Glutamatergic neuron (in vitro differentiated cells): ENCODE results near the gene PLPP6. TPM values are rescaled to one million over a fixed set of nuclear protein-coding genes. Genes with fewer than 3 reads are reported as not detected.

Source experiments
- DNase-seq: peaks from one replicate; pipeline ENCODE4 v3.0.0; 2022
- H3K27ac Mint-ChIP-seq: one replicate; pipeline ENCODE4 v1.8.0; 2020; ENCODE audit warnings: mild to moderate bottlenecking, mixed read lengths, inconsistent platforms; ENCODE audit not compliant: unreplicated experiment
- H3K27me3 Mint-ChIP-seq: one replicate; pipeline ENCODE4 v1.8.0; 2020; ENCODE audit warnings: mild to moderate bottlenecking, moderate library complexity, mixed read lengths, inconsistent platforms; ENCODE audit not compliant: unreplicated experiment
- H3K36me3 Mint-ChIP-seq: one replicate; pipeline ENCODE4 v1.8.0; 2020; ENCODE audit warnings: mild to moderate bottlenecking, mixed read lengths, inconsistent platforms; ENCODE audit not compliant: unreplicated experiment
- H3K4me1 Mint-ChIP-seq: one replicate; pipeline ENCODE4 v1.8.0; 2020; ENCODE audit warnings: mild to moderate bottlenecking, low read depth, mixed read lengths, inconsistent platforms; ENCODE audit not compliant: unreplicated experiment
- H3K4me3 Mint-ChIP-seq: one replicate; pipeline ENCODE4 v1.8.0; 2020; ENCODE audit warnings: mild to moderate bottlenecking, mixed read lengths, inconsistent platforms; ENCODE audit not compliant: unreplicated experiment
- H3K9me3 Mint-ChIP-seq: one replicate; pipeline ENCODE4 v1.8.0; 2020; ENCODE audit warnings: mild to moderate bottlenecking, moderate library complexity, mixed read lengths, inconsistent platforms; ENCODE audit not compliant: unreplicated experiment
- total RNA-seq: library from RNA; stranded (reverse); fragmentation: NEBNext Ultra II Directional; extraction: Animal tissue kit (Norgen Biotek cat#: 25700); gene quantifications from one replicate; pipeline ENCODE4 v1.2.1, GENCODE V29; 2021; ENCODE audit not compliant: unreplicated experiment
- TF ChIP-seq, protein P1 (sequence below): fragments of 200-600 bp; sonication (generic); IDR thresholded peaks from one replicate; pipeline ENCODE4 v1.5.0; 2021; ENCODE audit not compliant: partially characterized antibody, unreplicated experiment

PLPP6 gene
- total RNA-seq, 1 donor from 2014 or later = 12.0 TPM

DNA sequence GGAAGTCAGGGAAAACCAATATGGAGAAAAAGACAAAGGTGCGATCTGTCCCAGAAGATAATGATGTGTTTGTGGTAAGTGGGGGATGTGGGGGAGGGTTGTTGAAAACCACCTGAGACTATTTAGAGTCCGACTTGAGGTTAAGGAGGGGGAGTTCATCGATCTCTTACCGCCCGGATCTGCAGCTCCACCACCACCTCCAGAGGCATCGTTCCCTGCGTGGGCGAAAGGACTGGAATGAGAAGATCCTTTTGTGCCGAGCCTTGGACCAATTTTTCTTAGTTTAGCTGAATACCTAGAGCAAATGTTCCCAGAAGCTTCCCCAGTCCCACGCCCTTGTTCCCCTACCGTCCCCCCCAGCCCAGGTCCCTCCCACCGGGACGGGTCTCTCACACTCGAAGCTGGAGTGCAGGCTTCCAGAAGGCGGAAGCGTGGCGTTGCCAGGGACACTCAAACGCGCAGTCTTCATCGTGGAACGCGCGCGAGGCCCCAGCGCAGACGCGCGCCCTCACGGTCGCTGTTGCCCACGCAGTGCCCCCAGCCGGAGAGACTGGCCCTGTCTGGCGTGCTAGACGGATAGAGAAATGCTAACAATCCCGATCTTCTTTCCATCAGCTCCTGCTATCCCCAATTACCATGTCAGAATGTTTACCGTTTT is 4.1 kb downstream of the PLPP6 start, which contains the start of gene SPATA6L:
Gene SPATA6L (minus strand): TSS at position 439 of the 658 bp plus-strand sequence. CDS start 230 bp downstream, at position 209.
- Mint-ChIP-seq H3K36me3 (no peaks in the 10 kb centered on the region), H3K9me3 (peaks cover 6% of the 10 kb centered on the region), H3K27ac (no peak within 1 kb of the TSS), H3K27me3 (peaks cover 4% of the 10 kb centered on the region), H3K4me1 (peaks cover 19% of the 10 kb centered on the region), H3K4me3 (peak within 1 kb of the TSS; percentile 79)
- peak; percentile 48 for DNase-seq
- TF ChIP-seq, protein P1, sequence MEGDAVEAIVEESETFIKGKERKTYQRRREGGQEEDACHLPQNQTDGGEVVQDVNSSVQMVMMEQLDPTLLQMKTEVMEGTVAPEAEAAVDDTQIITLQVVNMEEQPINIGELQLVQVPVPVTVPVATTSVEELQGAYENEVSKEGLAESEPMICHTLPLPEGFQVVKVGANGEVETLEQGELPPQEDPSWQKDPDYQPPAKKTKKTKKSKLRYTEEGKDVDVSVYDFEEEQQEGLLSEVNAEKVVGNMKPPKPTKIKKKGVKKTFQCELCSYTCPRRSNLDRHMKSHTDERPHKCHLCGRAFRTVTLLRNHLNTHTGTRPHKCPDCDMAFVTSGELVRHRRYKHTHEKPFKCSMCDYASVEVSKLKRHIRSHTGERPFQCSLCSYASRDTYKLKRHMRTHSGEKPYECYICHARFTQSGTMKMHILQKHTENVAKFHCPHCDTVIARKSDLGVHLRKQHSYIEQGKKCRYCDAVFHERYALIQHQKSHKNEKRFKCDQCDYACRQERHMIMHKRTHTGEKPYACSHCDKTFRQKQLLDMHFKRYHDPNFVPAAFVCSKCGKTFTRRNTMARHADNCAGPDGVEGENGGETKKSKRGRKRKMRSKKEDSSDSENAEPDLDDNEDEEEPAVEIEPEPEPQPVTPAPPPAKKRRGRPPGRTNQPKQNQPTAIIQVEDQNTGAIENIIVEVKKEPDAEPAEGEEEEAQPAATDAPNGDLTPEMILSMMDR = no peak

- Mint-ChIP-seq H3K4me3 (no peak overlapping the region), H3K27ac (no peak overlapping the region), H3K27me3 (peaks cover 2% of the 10 kb centered on the region), H3K36me3 (no peaks in the 10 kb centered on the region), H3K4me1 (peaks cover 17% of the 10 kb centered on the region), H3K9me3 (peaks cover 3% of the 10 kb centered on the region)
- no peak for DNase-seq
- TF ChIP-seq, protein P1 = no peak
Observed at GRCh38 chr9:4667681-4668080, 5.6 kb downstream of the PLPP6 start.

DNA sequence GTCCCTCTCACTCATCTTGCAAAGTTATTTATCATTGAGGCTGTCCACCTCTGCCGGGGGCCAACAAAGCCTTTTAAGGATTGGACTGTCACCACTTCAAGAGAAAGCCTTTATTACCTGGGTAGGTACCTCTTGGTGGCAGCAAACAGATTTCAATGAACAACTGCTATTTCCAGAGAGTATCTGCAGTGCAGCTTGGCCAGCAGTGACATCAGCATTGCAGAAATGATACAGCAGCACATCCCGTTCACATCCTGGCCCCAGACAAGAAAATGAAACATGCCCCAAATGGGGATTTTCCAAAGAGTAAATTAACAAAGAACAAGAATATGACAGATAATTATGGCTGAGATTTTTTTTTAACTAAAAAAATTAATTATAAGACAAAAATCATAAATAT is 6.5 kb downstream of the PLPP6 start:
- Mint-ChIP-seq H3K27ac (no peak overlapping the region), H3K9me3 (no peaks in the 10 kb centered on the region), H3K36me3 (no peaks in the 10 kb centered on the region), H3K4me3 (no peak overlapping the region), H3K27me3 (no peaks in the 10 kb centered on the region), H3K4me1 (peaks cover 12% of the 10 kb centered on the region)
- DNase-seq = no peak
- TF ChIP-seq, protein P1 = no peak

DNA sequence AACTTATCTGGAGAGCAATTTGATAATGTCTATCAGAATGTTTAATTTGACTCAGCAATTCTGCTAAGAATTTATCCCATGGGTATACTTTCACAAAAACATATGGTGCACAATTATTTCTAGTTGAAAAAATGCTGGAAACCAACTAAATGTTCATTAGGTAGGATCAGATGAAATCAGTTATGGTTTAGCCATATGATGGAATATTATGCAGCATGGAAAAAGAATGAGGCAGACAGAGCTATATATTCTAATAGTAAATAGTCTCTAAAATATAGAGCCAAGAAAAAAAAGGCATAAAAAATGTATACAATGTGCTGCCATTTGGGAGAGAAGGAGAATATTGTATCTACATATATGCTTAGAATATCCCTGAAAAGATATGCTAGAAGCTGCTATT is 7.8 kb downstream of the PLPP6 start:
- TF ChIP-seq, protein P1 = no peak
- H3K27ac Mint-ChIP-seq = no peak overlapping the region
- no peak overlapping the region for H3K4me3 Mint-ChIP-seq
- no peak for DNase-seq
- H3K9me3 Mint-ChIP-seq = no peaks in the 10 kb centered on the region
- H3K36me3 Mint-ChIP-seq = no peaks in the 10 kb centered on the region
- H3K4me1 Mint-ChIP-seq = peaks cover 9% of the 10 kb centered on the region
- H3K27me3 Mint-ChIP-seq = no peaks in the 10 kb centered on the region

DNA sequence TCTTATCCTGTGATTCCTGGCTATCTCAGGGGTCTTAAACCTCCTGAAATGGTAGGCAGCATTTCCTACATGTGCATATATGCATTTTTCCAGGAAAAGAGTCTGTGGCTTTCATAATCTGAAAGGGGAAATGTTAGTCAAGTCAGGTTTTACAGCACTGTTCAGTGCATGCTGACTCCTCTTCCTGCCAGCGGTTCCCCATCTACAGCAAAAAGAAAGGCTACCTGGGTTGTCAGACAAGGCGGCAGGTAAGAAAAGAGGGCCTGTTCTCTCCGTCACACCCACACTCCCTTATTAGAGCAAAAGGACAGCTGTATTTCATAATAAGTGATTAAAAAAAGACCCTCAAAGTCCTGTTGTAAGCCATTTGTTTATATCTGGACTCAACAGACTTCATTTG is 8.5 kb downstream of the PLPP6 start:
- TF ChIP-seq, protein P1 = no peak
- no peaks in the 10 kb centered on the region for H3K27me3 Mint-ChIP-seq
- H3K27ac Mint-ChIP-seq = no peak overlapping the region

More for the DNA sequence above, 8.5 kb downstream of the PLPP6 start:
- Mint-ChIP-seq H3K4me3 (no peak overlapping the region), H3K4me1 (peaks cover 5% of the 10 kb centered on the region), H3K9me3 (no peaks in the 10 kb centered on the region), H3K36me3 (no peaks in the 10 kb centered on the region)
- no peak for DNase-seq
